Upper lobe of right lung (tissue), 1 donor: ENCODE data around the gene SYNPO2. TPM values are rescaled to one million over a fixed set of nuclear protein-coding genes. Genes with fewer than 3 reads are reported as not detected.

ENCODE experiments used
- ATAC-seq: fragments of 200-7000 bp; cut with Tn5 transposase; one replicate; pipeline ENCODE4 v1.9.1; 2020; ENCODE audit warnings: mild to moderate bottlenecking, moderate library complexity
- DNase-seq: peaks from one replicate; pipeline ENCODE4 v3.0.0-alpha.2; 2020
- H3K27ac ChIP-seq: fragments of 200-600 bp; one replicate; pipeline ENCODE4 v1.8.0; 2022
- H3K27me3 ChIP-seq: fragments of 200-600 bp; one replicate; pipeline ENCODE4 v1.8.0; 2022; ENCODE audit warnings: mild to moderate bottlenecking
- H3K36me3 ChIP-seq: fragments of 200-600 bp; one replicate; pipeline ENCODE4 v1.8.0; 2022
- H3K4me1 ChIP-seq: fragments of 200-600 bp; one replicate; pipeline ENCODE4 v1.8.0; 2022
- H3K4me3 ChIP-seq: fragments of 200-600 bp; one replicate; pipeline ENCODE4 v1.8.0; 2022; ENCODE audit warnings: mild to moderate bottlenecking
- H3K9me3 ChIP-seq: fragments of 200-600 bp; one replicate; pipeline ENCODE4 v1.8.0; 2022
- intact Hi-C: fragments of 100-400 bp; cut with DNase I; formaldehyde crosslinking; loops from one replicate; pipeline ENCODE4 v1.11.0; 2022
- long read RNA-seq: library from polyadenylated mRNA; unstranded; transcript quantifications from one replicate; pipeline ENCODE4 v2.0.0, GENCODE V29; 2021
- total RNA-seq: library from RNA; stranded (reverse); fragmentation: NEBNext Ultra II Directional; extraction: Animal tissue kit (Norgen Biotek cat#: 25700); gene quantifications from one replicate; pipeline ENCODE4 v1.2.1, GENCODE V29; 2021
- TF ChIP-seq, protein P1 (sequence below): fragments of 200-600 bp; IDR thresholded peaks from one replicate; pipeline ENCODE4 v1.8.0; 2022; ENCODE audit warnings: antibody characterized with exemption
- donor health status: DM: no; HTN: yes; CAD: no; lungs with severe emphysema.

The SYNPO2 gene, protein sequence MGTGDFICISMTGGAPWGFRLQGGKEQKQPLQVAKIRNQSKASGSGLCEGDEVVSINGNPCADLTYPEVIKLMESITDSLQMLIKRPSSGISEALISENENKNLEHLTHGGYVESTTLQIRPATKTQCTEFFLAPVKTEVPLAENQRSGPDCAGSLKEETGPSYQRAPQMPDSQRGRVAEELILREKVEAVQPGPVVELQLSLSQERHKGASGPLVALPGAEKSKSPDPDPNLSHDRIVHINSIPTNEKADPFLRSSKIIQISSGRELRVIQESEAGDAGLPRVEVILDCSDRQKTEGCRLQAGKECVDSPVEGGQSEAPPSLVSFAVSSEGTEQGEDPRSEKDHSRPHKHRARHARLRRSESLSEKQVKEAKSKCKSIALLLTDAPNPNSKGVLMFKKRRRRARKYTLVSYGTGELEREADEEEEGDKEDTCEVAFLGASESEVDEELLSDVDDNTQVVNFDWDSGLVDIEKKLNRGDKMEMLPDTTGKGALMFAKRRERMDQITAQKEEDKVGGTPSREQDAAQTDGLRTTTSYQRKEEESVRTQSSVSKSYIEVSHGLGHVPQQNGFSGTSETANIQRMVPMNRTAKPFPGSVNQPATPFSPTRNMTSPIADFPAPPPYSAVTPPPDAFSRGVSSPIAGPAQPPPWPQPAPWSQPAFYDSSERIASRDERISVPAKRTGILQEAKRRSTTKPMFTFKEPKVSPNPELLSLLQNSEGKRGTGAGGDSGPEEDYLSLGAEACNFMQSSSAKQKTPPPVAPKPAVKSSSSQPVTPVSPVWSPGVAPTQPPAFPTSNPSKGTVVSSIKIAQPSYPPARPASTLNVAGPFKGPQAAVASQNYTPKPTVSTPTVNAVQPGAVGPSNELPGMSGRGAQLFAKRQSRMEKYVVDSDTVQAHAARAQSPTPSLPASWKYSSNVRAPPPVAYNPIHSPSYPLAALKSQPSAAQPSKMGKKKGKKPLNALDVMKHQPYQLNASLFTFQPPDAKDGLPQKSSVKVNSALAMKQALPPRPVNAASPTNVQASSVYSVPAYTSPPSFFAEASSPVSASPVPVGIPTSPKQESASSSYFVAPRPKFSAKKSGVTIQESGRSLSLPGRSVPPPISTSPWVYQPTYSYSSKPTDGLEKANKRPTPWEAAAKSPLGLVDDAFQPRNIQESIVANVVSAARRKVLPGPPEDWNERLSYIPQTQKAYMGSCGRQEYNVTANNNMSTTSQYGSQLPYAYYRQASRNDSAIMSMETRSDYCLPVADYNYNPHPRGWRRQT
- 38.9 TPM for total RNA-seq
- long read RNA-seq, full-length matches to known transcripts, result 2 of 58 reads
- long read RNA-seq, partial matches to known transcripts, result 54 of 58 reads
- long read RNA-seq, other reads (novel, unspliced or antisense), result 2 of 58 reads

DNA sequence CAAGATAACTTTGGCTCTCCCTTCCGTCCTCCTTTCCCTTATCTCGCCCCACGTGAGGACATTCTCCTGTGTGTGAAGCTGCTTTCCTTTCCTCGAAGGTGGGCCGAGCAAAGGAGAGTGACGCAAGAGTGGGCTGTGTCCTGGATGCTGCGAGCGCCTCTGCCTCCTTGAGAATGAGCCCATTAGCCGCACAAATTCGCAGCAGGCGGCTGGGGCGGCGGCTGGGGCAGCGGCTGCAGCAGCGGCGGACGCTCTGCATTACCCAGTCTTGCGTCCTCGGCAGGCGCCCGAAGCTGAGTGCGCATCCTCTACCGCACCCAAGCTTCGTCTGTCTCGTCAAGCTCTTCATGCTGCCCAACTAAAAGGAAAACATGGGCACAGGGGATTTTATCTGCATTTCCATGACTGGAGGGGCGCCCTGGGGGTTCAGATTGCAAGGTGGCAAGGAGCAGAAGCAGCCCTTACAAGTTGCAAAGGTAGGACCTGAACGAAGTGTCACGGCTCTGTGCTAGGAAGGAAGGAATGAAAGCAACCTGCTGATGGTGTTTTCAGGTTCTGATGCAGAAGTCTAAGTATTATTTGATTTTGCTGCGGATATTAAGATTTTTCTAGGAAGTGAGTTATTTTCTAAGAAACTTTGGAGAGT lies at the start of gene SYNPO2:
Gene SYNPO2 (plus strand): TSS at position 189 of the 646 bp plus-strand sequence. CDS start 183 bp downstream, at position 372.
- Histone ChIP-seq H3K4me1 (peaks cover 11% of the 10 kb centered on the region), H3K9me3 (no peaks in the 10 kb centered on the region), H3K36me3 (no peaks in the 10 kb centered on the region), H3K27ac (no peak within 1 kb of the TSS), H3K27me3 (peaks cover 6% of the 10 kb centered on the region), H3K4me3 (peak within 1 kb of the TSS; percentile 45)
- intact Hi-C loops, result no loop called here
- ATAC-seq, result peak; percentile 90
- DNase-seq, result peak; percentile 75
- TF ChIP-seq, protein P1, sequence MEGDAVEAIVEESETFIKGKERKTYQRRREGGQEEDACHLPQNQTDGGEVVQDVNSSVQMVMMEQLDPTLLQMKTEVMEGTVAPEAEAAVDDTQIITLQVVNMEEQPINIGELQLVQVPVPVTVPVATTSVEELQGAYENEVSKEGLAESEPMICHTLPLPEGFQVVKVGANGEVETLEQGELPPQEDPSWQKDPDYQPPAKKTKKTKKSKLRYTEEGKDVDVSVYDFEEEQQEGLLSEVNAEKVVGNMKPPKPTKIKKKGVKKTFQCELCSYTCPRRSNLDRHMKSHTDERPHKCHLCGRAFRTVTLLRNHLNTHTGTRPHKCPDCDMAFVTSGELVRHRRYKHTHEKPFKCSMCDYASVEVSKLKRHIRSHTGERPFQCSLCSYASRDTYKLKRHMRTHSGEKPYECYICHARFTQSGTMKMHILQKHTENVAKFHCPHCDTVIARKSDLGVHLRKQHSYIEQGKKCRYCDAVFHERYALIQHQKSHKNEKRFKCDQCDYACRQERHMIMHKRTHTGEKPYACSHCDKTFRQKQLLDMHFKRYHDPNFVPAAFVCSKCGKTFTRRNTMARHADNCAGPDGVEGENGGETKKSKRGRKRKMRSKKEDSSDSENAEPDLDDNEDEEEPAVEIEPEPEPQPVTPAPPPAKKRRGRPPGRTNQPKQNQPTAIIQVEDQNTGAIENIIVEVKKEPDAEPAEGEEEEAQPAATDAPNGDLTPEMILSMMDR, result no peak

DNA sequence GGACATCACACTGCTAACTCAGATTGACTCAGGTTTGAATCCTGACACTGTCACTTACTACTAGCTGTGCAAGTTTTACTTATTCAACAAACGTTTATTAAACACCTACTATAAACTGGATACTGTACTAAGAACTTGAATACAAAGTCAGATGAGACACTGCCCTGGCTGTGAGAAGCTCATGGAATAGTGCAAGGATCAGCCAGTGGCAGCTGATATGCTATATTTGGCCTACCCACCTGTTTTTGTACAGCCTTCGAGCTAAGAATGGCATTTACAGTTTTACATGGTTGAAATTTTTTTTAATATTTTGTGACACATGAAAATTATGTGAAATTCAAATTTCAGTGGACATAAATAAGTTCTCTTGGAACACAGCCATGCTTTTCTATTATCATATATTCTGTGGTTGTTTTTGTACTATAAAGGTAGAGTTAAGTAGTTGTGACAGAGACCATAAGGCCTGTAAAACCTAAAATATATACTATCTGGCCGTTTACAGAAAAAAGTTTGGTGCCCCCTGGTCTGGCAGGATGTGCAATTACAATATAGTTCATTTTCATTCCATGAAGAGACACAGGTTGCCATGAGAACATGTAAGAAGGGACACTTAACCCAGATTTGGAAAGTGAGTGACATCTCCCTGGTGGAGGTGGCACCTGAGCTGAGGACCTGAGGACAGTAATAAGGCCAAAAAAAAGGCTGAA lies 49.3 kb upstream of the SYNPO2 start:
- no peak for DNase-seq
- TF ChIP-seq, protein P1, result no peak
- Histone ChIP-seq H3K4me3 (no peak overlapping the region), H3K27ac (no peak overlapping the region), H3K4me1 (peaks cover 10% of the 10 kb centered on the region), H3K9me3 (no peaks in the 10 kb centered on the region), H3K27me3 (no peaks in the 10 kb centered on the region), H3K36me3 (no peaks in the 10 kb centered on the region)
- intact Hi-C loops, result no loop called here
- ATAC-seq, result no peak

DNA sequence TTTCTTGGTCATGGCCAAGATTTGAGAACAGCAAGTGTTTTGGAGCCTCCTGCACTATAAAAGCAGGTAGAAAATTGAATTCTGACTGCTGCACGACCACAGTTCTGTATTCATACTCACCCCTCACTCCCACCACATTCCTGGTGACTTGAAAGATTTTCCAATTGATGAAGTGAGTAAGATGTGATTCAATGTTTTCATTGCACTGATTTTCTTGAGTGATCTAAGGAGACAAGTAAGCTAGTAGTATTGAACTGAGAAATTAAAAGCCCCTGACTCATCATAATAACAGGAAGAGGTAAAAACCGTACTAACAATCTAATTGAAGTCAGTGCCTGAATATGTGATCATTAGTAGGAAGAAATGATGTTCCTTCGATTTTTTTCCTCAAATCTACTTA lies 46.6 kb upstream of the SYNPO2 start:
- Histone ChIP-seq H3K27me3 (no peaks in the 10 kb centered on the region), H3K4me1 (no peaks in the 10 kb centered on the region), H3K4me3 (no peak overlapping the region), H3K36me3 (no peaks in the 10 kb centered on the region), H3K9me3 (no peaks in the 10 kb centered on the region), H3K27ac (no peak overlapping the region)
- ATAC-seq, result no peak
- no peak for DNase-seq
- TF ChIP-seq, protein P1, result no peak
- intact Hi-C loops, result no loop called here

DNA sequence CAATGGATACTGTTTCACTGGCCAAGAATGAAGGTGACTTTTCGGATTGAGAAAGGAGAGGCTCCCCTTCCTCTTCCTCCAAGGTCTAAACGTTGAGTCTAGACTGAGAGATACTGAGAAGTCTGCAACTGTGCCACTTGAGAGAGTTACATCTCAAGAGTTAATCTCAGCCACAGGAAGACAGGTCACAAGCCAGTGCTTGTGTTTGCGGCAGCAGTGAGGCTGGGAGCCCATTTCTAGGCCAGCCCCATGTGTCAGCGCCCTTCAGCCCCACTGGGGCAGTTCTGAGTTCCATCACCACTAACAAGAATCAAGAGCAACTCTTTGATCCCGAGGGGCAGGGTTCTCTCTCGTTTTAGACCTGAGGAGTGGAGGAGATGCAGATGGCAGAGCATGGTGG lies 45.4 kb upstream of the SYNPO2 start:
- TF ChIP-seq, protein P1, result no peak
- H3K36me3 ChIP-seq, result no peaks in the 10 kb centered on the region
- no peaks in the 10 kb centered on the region for H3K4me1 ChIP-seq
- no peak for ATAC-seq
- H3K27ac ChIP-seq, result no peak overlapping the region
- DNase-seq, result no peak
- intact Hi-C loops, result no loop called here
- no peaks in the 10 kb centered on the region for H3K9me3 ChIP-seq
- no peak overlapping the region for H3K4me3 ChIP-seq
- no peaks in the 10 kb centered on the region for H3K27me3 ChIP-seq
